ENCODE data around the gene TMEM255A. TPM values are rescaled to one million over a fixed set of nuclear protein-coding genes. Genes with fewer than 3 reads are reported as not detected.

The TMEM255A gene
- total RNA-seq, 1 donor from 2014 or later: 4.6 TPM

DNA sequence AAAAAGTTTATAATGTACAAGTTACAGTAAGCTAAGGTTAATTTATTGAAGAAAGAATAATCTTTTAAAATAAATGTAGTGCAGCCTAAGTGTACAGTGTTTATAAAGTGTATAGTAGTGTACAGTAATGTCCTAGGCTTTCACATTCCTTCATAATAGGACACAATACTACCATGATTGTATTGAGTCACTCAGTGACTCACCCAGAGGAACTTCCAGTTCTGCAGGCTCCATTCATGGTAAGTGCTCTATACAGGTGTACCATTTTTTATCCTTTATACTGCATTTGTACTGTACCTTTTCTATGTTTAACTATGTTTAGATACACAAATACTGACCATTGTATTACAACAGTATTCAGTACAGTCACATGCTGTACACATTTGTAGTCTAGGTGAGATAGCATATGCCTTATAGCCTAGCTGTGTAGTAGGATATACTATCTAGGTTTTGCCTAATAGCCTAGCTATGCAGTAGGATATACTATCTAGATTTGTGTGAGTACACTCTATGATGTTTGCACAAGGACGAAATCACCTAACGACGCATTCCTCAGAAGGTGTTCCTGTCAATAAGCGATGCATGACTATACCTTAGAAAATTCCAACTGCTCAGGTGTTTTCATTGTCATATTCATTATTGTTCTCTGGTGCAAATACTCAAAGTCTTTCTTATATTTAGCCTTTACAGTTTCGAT, 5.5 kb upstream of the TMEM255A start:
- TF ChIP-seq CTCF (IDR thresholded peaks at IDR 0.05; ENCODE audit: insufficient read depth, low read depth, low read length): no peak
- TF ChIP-seq EZH2 (IDR thresholded peaks at IDR 0.05; ENCODE audit: insufficient read depth, low read length): no peak
- H3K36me3 ChIP-seq (ENCODE audit: insufficient read depth, low read length): no peaks in the 10 kb centered on the region
- peak; percentile 98 for FAIRE-seq
- Mint-ChIP-seq H3K27me3 (ENCODE audit: low read depth, unreplicated experiment) (peaks cover 11% of the 10 kb centered on the region), H3K4me1 (ENCODE audit: low read depth, unreplicated experiment) (no peaks in the 10 kb centered on the region), H3K36me3 (ENCODE audit: low read depth, unreplicated experiment) (no peaks in the 10 kb centered on the region), H3K27ac (ENCODE audit: unreplicated experiment) (no peak overlapping the region), H3K9me3 (ENCODE audit: unreplicated experiment) (no peaks in the 10 kb centered on the region), H3K4me3 (ENCODE audit: unreplicated experiment) (no peak overlapping the region)
- H2AFZ ChIP-seq (ENCODE audit: low read depth, low read length): no peak overlapping the region
- no peak overlapping the region for H3K4me2 ChIP-seq (ENCODE audit: low read length)
- no peaks in the 10 kb centered on the region for H3K9me3 ChIP-seq (ENCODE audit: insufficient read depth, low read depth, low read length)
- H3K4me1 ChIP-seq (ENCODE audit: insufficient read depth, low read length): no peaks in the 10 kb centered on the region
- DNase-seq (ENCODE audit: low read depth): peak; percentile 27
- H4K20me1 ChIP-seq (ENCODE audit: insufficient read depth, low read length): no peaks in the 10 kb centered on the region
- no peak overlapping the region for H3K9ac ChIP-seq (ENCODE audit: low read length)
- no peaks in the 10 kb centered on the region for H3K79me2 ChIP-seq (ENCODE audit: insufficient read depth, low read length)
- no peak overlapping the region for H3K4me3 ChIP-seq (ENCODE audit: insufficient read depth, low read depth, low read length)
- no peak overlapping the region for H3K27ac ChIP-seq (ENCODE audit: low read depth, low read length)
- peaks cover 9% of the 10 kb centered on the region for H3K27me3 ChIP-seq (ENCODE audit: insufficient read depth, low read length)

DNA sequence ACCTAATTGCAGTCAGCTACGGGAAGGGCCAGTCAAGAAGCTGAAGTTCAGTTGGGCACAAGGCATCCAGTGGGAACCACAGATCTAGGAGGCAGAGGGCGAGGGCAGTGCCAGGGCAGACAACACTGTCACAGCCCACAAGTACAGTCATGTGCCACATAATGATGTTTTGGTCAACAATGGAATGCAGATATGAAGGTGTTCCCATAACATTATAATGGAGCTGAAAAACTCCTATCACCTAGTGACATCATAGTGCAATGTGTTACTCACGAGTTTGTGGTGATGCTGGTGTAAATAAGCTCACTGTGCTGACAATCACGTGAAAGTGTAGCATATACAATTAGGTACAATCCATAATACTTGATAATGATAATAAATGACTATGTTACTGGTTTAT, 4.5 kb upstream of the TMEM255A start:
- Mint-ChIP-seq H3K4me3 (ENCODE audit: unreplicated experiment) (no peak overlapping the region), H3K27ac (ENCODE audit: unreplicated experiment) (no peak overlapping the region), H3K9me3 (ENCODE audit: unreplicated experiment) (no peaks in the 10 kb centered on the region), H3K36me3 (ENCODE audit: low read depth, unreplicated experiment) (no peaks in the 10 kb centered on the region), H3K27me3 (ENCODE audit: low read depth, unreplicated experiment) (peaks cover 11% of the 10 kb centered on the region), H3K4me1 (ENCODE audit: low read depth, unreplicated experiment) (no peaks in the 10 kb centered on the region)
- DNase-seq (ENCODE audit: low read depth): no peak
- TF ChIP-seq CTCF (IDR thresholded peaks at IDR 0.05; ENCODE audit: insufficient read depth, low read depth, low read length): no peak
- no peak for TF ChIP-seq EZH2 (IDR thresholded peaks at IDR 0.05; ENCODE audit: insufficient read depth, low read length)
- Histone ChIP-seq H3K36me3 (ENCODE audit: insufficient read depth, low read length) (no peaks in the 10 kb centered on the region), H3K27ac (ENCODE audit: low read depth, low read length) (no peak overlapping the region), H2AFZ (ENCODE audit: low read depth, low read length) (no peak overlapping the region), H3K79me2 (ENCODE audit: insufficient read depth, low read length) (no peaks in the 10 kb centered on the region), H3K9ac (ENCODE audit: low read length) (no peak overlapping the region), H3K4me1 (ENCODE audit: insufficient read depth, low read length) (no peaks in the 10 kb centered on the region), H3K9me3 (ENCODE audit: insufficient read depth, low read depth, low read length) (no peaks in the 10 kb centered on the region), H3K4me2 (ENCODE audit: low read length) (no peak overlapping the region), H3K4me3 (ENCODE audit: insufficient read depth, low read depth, low read length) (no peak overlapping the region), H4K20me1 (ENCODE audit: insufficient read depth, low read length) (no peaks in the 10 kb centered on the region), H3K27me3 (ENCODE audit: insufficient read depth, low read length) (peaks cover 9% of the 10 kb centered on the region)
- no peak for FAIRE-seq

GRCh38 chrX:120311727-120312063, 434 bp upstream of the TMEM255A start:
- TF ChIP-seq CTCF (IDR thresholded peaks at IDR 0.05; ENCODE audit: insufficient read depth, low read depth, low read length): no peak
- TF ChIP-seq EZH2 (IDR thresholded peaks at IDR 0.05; ENCODE audit: insufficient read depth, low read length): no peak
- Mint-ChIP-seq H3K27me3 (ENCODE audit: low read depth, unreplicated experiment) (peaks cover 14% of the 10 kb centered on the region), H3K36me3 (ENCODE audit: low read depth, unreplicated experiment) (no peaks in the 10 kb centered on the region), H3K4me3 (ENCODE audit: unreplicated experiment) (no peak overlapping the region), H3K27ac (ENCODE audit: unreplicated experiment) (no peak overlapping the region), H3K9me3 (ENCODE audit: unreplicated experiment) (no peaks in the 10 kb centered on the region), H3K4me1 (ENCODE audit: low read depth, unreplicated experiment) (peaks cover 3% of the 10 kb centered on the region)
- Histone ChIP-seq H3K36me3 (ENCODE audit: insufficient read depth, low read length) (no peaks in the 10 kb centered on the region), H3K79me2 (ENCODE audit: insufficient read depth, low read length) (no peaks in the 10 kb centered on the region), H3K27me3 (ENCODE audit: insufficient read depth, low read length) (peaks cover 11% of the 10 kb centered on the region), H3K4me3 (ENCODE audit: insufficient read depth, low read depth, low read length) (no peak overlapping the region), H4K20me1 (ENCODE audit: insufficient read depth, low read length) (no peaks in the 10 kb centered on the region), H2AFZ (ENCODE audit: low read depth, low read length) (no peak overlapping the region), H3K27ac (ENCODE audit: low read depth, low read length) (no peak overlapping the region), H3K4me2 (ENCODE audit: low read length) (no peak overlapping the region), H3K4me1 (ENCODE audit: insufficient read depth, low read length) (no peaks in the 10 kb centered on the region), H3K9me3 (ENCODE audit: insufficient read depth, low read depth, low read length) (no peaks in the 10 kb centered on the region), H3K9ac (ENCODE audit: low read length) (no peak overlapping the region)
- FAIRE-seq (no peak), DNase-seq (ENCODE audit: low read depth) (peak; percentile 11)
